Glutamatergic neuron (in vitro differentiated cells): ENCODE measurements around the gene CASK. TPM values are rescaled to one million over a fixed set of nuclear protein-coding genes. Genes with fewer than 3 reads are reported as not detected.
A peak's percentile ranks its signal among the peaks of the same experiment; 100 is the strongest.

Experiments used
- DNase-seq: peaks from one replicate; pipeline ENCODE4 v3.0.0; 2022
- H3K27ac Mint-ChIP-seq: one replicate; pipeline ENCODE4 v1.8.0; 2020; ENCODE audit warnings: mild to moderate bottlenecking, mixed read lengths, inconsistent platforms; ENCODE audit not compliant: unreplicated experiment
- H3K27me3 Mint-ChIP-seq: one replicate; pipeline ENCODE4 v1.8.0; 2020; ENCODE audit warnings: mild to moderate bottlenecking, moderate library complexity, mixed read lengths, inconsistent platforms; ENCODE audit not compliant: unreplicated experiment
- H3K36me3 Mint-ChIP-seq: one replicate; pipeline ENCODE4 v1.8.0; 2020; ENCODE audit warnings: mild to moderate bottlenecking, mixed read lengths, inconsistent platforms; ENCODE audit not compliant: unreplicated experiment
- H3K4me1 Mint-ChIP-seq: one replicate; pipeline ENCODE4 v1.8.0; 2020; ENCODE audit warnings: mild to moderate bottlenecking, low read depth, mixed read lengths, inconsistent platforms; ENCODE audit not compliant: unreplicated experiment
- H3K4me3 Mint-ChIP-seq: one replicate; pipeline ENCODE4 v1.8.0; 2020; ENCODE audit warnings: mild to moderate bottlenecking, mixed read lengths, inconsistent platforms; ENCODE audit not compliant: unreplicated experiment
- H3K9me3 Mint-ChIP-seq: one replicate; pipeline ENCODE4 v1.8.0; 2020; ENCODE audit warnings: mild to moderate bottlenecking, moderate library complexity, mixed read lengths, inconsistent platforms; ENCODE audit not compliant: unreplicated experiment
- CTCF ChIP-seq: fragments of 200-600 bp; sonication (generic); IDR thresholded peaks from one replicate; pipeline ENCODE4 v1.5.0; 2021; ENCODE audit not compliant: partially characterized antibody, unreplicated experiment
- total RNA-seq: library from RNA; stranded (reverse); fragmentation: NEBNext Ultra II Directional; extraction: Animal tissue kit (Norgen Biotek cat#: 25700); gene quantifications from one replicate; pipeline ENCODE4 v1.2.1, GENCODE V29; 2021; ENCODE audit not compliant: unreplicated experiment

Gene CASK
- total RNA-seq, 1 donor from 2014 or later: 173 TPM

DNA sequence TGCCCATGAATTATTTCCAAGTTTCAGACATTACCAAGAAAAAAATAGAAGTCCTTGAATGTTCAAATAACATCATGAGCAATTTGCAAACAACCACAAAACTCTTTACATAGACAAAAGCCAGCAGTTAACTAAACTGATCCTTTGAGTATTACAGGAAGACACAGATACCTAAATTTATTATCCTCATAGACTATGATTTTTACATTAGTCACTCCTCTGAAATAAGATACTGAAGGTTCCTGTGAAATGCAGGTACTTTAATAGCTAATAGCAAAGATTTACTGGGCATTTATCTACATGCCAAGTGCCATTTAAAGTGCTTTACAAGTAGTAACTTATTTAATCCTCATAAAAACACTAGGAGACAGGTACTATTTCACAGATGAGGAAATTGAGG lies 161.7 kb downstream of the CASK start:
- Mint-ChIP-seq H3K4me1 (no peaks in the 10 kb centered on the region), H3K27me3 (peaks cover 2% of the 10 kb centered on the region), H3K36me3 (no peaks in the 10 kb centered on the region), H3K27ac (no peak overlapping the region), H3K9me3 (peaks cover 2% of the 10 kb centered on the region), H3K4me3 (no peak overlapping the region)
- no peak for TF ChIP-seq CTCF
- no peak for DNase-seq

DNA sequence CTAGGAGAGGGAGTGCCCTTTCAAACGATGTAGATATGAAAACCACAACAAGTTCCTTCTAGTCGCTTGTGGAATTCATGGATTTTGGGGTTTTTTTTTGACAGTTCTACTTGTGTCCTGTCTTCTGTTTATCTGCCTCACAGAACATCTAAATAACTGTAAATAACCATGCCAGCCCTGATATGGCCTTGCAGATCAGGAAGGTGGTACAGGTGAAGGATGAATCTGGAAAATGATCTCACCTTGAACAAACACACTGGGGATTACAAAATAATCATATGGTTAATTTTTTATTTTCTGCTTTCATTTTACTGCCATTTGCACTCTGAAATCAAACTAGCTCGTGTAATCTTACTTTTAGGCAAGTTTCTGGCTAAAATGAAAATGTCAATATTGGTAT lies 162.2 kb downstream of the CASK start:
- Mint-ChIP-seq H3K9me3 (peaks cover 2% of the 10 kb centered on the region), H3K4me1 (no peaks in the 10 kb centered on the region), H3K27ac (no peak overlapping the region), H3K4me3 (no peak overlapping the region), H3K27me3 (peaks cover 2% of the 10 kb centered on the region), H3K36me3 (no peaks in the 10 kb centered on the region)
- DNase-seq: no peak
- no peak for TF ChIP-seq CTCF

DNA sequence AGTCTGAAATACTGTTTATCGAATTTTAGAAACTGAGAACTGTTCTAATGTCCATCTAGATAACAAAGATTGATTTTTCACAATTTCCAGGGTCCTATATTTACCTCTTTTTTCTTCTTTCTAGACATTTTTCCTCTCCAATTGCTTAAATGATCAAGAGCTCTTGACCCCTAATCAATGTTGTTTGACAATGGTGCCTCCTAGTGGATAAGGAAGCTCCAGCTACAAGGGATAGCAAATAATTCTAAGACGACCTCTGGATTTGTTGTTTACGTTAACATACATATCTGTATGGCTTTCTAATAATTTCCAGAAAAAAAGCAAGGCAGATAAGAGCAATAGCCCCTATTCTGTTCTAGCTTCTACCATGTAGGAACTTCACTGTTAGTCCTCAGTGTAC lies 163.5 kb downstream of the CASK start:
- H3K4me3 Mint-ChIP-seq: no peak overlapping the region
- H3K27ac Mint-ChIP-seq: no peak overlapping the region
- H3K9me3 Mint-ChIP-seq: peaks cover 2% of the 10 kb centered on the region
- no peaks in the 10 kb centered on the region for H3K36me3 Mint-ChIP-seq
- no peak for DNase-seq
- TF ChIP-seq CTCF: peak; percentile 49
- no peaks in the 10 kb centered on the region for H3K4me1 Mint-ChIP-seq
- peaks cover 2% of the 10 kb centered on the region for H3K27me3 Mint-ChIP-seq

DNA sequence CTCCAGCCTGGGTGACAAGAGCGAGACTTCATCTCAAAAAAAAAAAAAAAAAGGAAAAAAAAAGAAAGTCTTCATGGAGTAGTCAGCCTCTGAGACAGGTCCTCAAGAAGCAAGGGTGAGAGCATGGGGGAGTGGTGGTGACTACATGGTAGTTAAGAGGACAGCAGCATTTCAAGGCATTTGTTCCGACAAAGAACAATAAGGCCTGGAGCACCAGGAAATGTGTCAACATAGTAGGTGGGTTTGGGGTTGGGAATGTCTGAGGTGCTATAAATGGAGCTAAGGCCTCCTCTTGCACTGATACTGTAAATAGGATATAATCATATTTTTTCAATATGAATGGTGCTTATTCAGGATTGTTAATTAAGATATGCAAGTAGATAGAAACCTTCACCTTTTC lies 165.0 kb downstream of the CASK start:
- H3K4me1 Mint-ChIP-seq: no peaks in the 10 kb centered on the region
- H3K36me3 Mint-ChIP-seq: no peaks in the 10 kb centered on the region
- peaks cover 2% of the 10 kb centered on the region for H3K9me3 Mint-ChIP-seq
- no peak for DNase-seq
- no peak overlapping the region for H3K27ac Mint-ChIP-seq
- H3K4me3 Mint-ChIP-seq: no peak overlapping the region
- no peak for TF ChIP-seq CTCF
- no peaks in the 10 kb centered on the region for H3K27me3 Mint-ChIP-seq

- Mint-ChIP-seq H3K27ac (no peak overlapping the region), H3K4me3 (no peak overlapping the region), H3K9me3 (no peaks in the 10 kb centered on the region), H3K27me3 (no peaks in the 10 kb centered on the region), H3K36me3 (no peaks in the 10 kb centered on the region), H3K4me1 (no peaks in the 10 kb centered on the region)
- no peak for TF ChIP-seq CTCF
- DNase-seq: no peak
Measured at GRCh38 chrX:41750716-41751115, 172.6 kb downstream of the CASK start.
